HEK293 (cell line): ENCODE results near the gene SLC22A16.
A peak's percentile ranks its signal among the peaks of the same experiment; 100 is the strongest.
"Not testable (repeated sequence)": the region's sequence is repeated elsewhere in the genome, so short reads cannot be mapped to it uniquely, and the experiment has no call there.

Experiments used
- CTCF ChIA-PET: fragments of 350-600 bp; formaldehyde crosslinking; extraction: SDS; loops from one replicate; lab custom pipeline; 2021; ENCODE audit warnings: antibody characterized with exemption; lab: Yijun Ruan, JAX
- POLR2A ChIA-PET: fragments of 300-600 bp; formaldehyde crosslinking; extraction: SDS; loops from one replicate; lab custom pipeline; 2020; ENCODE audit warnings: antibody characterized with exemption, inconsistent platforms; lab: Yijun Ruan, JAX
- H3K27ac ChIP-seq: fragments of 200-500 bp; sonication (Bioruptor generic); 2 replicates; pipeline ENCODE4 v1.5.1; 2014; ENCODE audit warnings: low read depth, low read length, control low read depth, inconsistent platforms; ENCODE audit errors: extremely low read depth
- H3K36me3 ChIP-seq, 2 experiments: fragments of 200-500 bp in 1 of 2; sonication (Bioruptor generic) in 1 of 2; 1 replicate in 1 of 2; 2 replicates in 1 of 2; pipeline ENCODE4 v1.5.1; 2014 to 2017; ENCODE audit warnings: inconsistent platforms in 2 of 2, low read length in 2 of 2; ENCODE audit not compliant: control insufficient read depth in 2 of 2, insufficient read depth in 1 of 2
- H3K4me1 ChIP-seq: fragments of 200-500 bp; sonication (Bioruptor generic); 2 replicates; pipeline ENCODE4 v1.5.1; 2014; ENCODE audit warnings: mild to moderate bottlenecking, low read length, inconsistent platforms; ENCODE audit not compliant: control insufficient read depth, insufficient read depth
- H3K4me3 ChIP-seq: 2 replicates; pipeline ENCODE4 v1.5.1; 2011; ENCODE audit warnings: low read depth, mild to moderate bottlenecking, control low read depth, low read length, moderate library complexity
- H3K9me3 ChIP-seq: fragments of 200-500 bp; sonication (Bioruptor generic); 2 replicates; pipeline ENCODE4 v1.5.1; 2014; ENCODE audit warnings: low read depth, low read length, inconsistent platforms; ENCODE audit not compliant: control insufficient read depth, insufficient read depth
- GLI2 ChIP-seq: fragments of 450-650 bp; formaldehyde crosslinking; IDR thresholded peaks from 2 replicates; pipeline ENCODE4; 2017; ENCODE audit warnings: missing biosample characterization, missing genetic modification characterization, low read depth, borderline replicate concordance
- KLF16 ChIP-seq: fragments of 450-650 bp; formaldehyde crosslinking; IDR thresholded peaks from 2 replicates; pipeline ENCODE4 v1.5.1; 2017; ENCODE audit warnings: missing biosample characterization, missing genetic modification characterization
- MEIS1 ChIP-seq: sonication (generic); formaldehyde crosslinking; IDR thresholded peaks from 2 replicates; pipeline ENCODE4 v1.8.1; 2022; ENCODE audit warnings: missing genetic modification reagents, mild to moderate bottlenecking, borderline replicate concordance
- SETDB1 ChIP-seq: IDR thresholded peaks from one replicate; pipeline ENCODE4 v1.6.1; 2017; ENCODE audit warnings: mild to moderate bottlenecking, low read length, moderate library complexity, mixed read lengths; ENCODE audit not compliant: insufficient read length
- SP7 ChIP-seq: fragments of 450-650 bp; formaldehyde crosslinking; IDR thresholded peaks from 2 replicates; pipeline ENCODE4 v1.5.1; 2016; ENCODE audit warnings: missing biosample characterization, missing genetic modification characterization
- ZBTB49 ChIP-seq: fragments of 450-650 bp; formaldehyde crosslinking; IDR thresholded peaks from 2 replicates; pipeline ENCODE4 v1.5.1; 2016; ENCODE audit warnings: missing biosample characterization, missing genetic modification characterization, low read depth
- ZNF18 ChIP-seq: fragments of 450-650 bp; formaldehyde crosslinking; IDR thresholded peaks from 2 replicates; pipeline ENCODE4 v1.5.1; 2016; ENCODE audit warnings: missing biosample characterization, missing genetic modification characterization
- ZNF350 ChIP-seq: fragments of 450-650 bp; formaldehyde crosslinking; IDR thresholded peaks from 2 replicates; pipeline ENCODE4 v1.5.0; 2017; ENCODE audit warnings: missing biosample characterization, mild to moderate bottlenecking, missing genetic modification characterization
- ZNF394 ChIP-seq: fragments of 450-650 bp; formaldehyde crosslinking; IDR thresholded peaks from 2 replicates; pipeline ENCODE4 v1.5.1; 2016; ENCODE audit warnings: missing biosample characterization, missing genetic modification characterization, mild to moderate bottlenecking, moderate library complexity, borderline replicate concordance
- ZNF433 ChIP-seq: fragments of 450-650 bp; formaldehyde crosslinking; IDR thresholded peaks from 2 replicates; pipeline ENCODE4 v1.5.1; 2016; ENCODE audit warnings: missing biosample characterization, missing genetic modification characterization, low read depth
- ZNF488 ChIP-seq: fragments of 450-650 bp; formaldehyde crosslinking; IDR thresholded peaks from 2 replicates; pipeline ENCODE4 v1.5.1; 2016; ENCODE audit warnings: missing biosample characterization, missing genetic modification characterization
- ZNF529 ChIP-seq: fragments of 450-650 bp; formaldehyde crosslinking; IDR thresholded peaks from 2 replicates; pipeline ENCODE4 v1.5.1; 2017; ENCODE audit warnings: missing genetic modification characterization, missing biosample characterization; ENCODE audit not compliant: insufficient replicate concordance
- ZNF560 ChIP-seq: fragments of 450-650 bp; formaldehyde crosslinking; IDR thresholded peaks from 2 replicates; pipeline ENCODE4 v1.5.1; 2017; ENCODE audit warnings: missing biosample characterization, missing genetic modification characterization, borderline replicate concordance
- ZNF704 ChIP-seq: fragments of 450-650 bp; formaldehyde crosslinking; IDR thresholded peaks from 2 replicates; pipeline ENCODE4 v1.5.1; 2016; ENCODE audit warnings: missing biosample characterization, missing genetic modification characterization
- ZNF747 ChIP-seq: fragments of 450-650 bp; formaldehyde crosslinking; IDR thresholded peaks from 2 replicates; pipeline ENCODE4 v1.5.1; 2016; ENCODE audit warnings: missing biosample characterization, missing genetic modification characterization
- ZNF777 ChIP-seq: fragments of 450-650 bp; formaldehyde crosslinking; IDR thresholded peaks from 2 replicates; pipeline ENCODE4 v1.5.1; 2017; ENCODE audit warnings: missing biosample characterization, missing genetic modification characterization, borderline replicate concordance

SLC22A16 gene

GRCh38 chr6:110459137-110459536 is 17.3 kb downstream of the SLC22A16 start (continued):
- TF ChIP-seq ZBTB49: no peak

- POLR2A ChIA-PET: no interaction called here
- CTCF ChIA-PET: interaction anchor here (0.6 to 2.2 kb wide), 3 partner anchors 13 to 60 kb away, joined by 3 to 5 read pairs (median 3); no protein-coding TSS in a partner anchor
- no peaks in the 10 kb centered on the region for H3K36me3 ChIP-seq
- no peak overlapping the region for H3K4me3 ChIP-seq
- no peaks in the 10 kb centered on the region for H3K4me1 ChIP-seq
- no peaks in the 10 kb centered on the region for H3K9me3 ChIP-seq
- H3K27ac ChIP-seq: no peak overlapping the region
- no peak for TF ChIP-seq ZNF747 (tag by site-specific recombination)
- no peak for TF ChIP-seq ZNF777 (tag by site-specific recombination)
- TF ChIP-seq ZNF488: no peak
- TF ChIP-seq ZNF560 (tag by site-specific recombination): no peak
- no peak for TF ChIP-seq ZNF704 (tag by site-specific recombination)
- TF ChIP-seq ZNF394 (tag by site-specific recombination): no peak
- no peak for TF ChIP-seq MEIS1 (CRISPR knock-in tag)
- TF ChIP-seq, all 188 proteins: peak for 0
Measured at GRCh38 chr6:110458476-110458875, 17.9 kb downstream of the SLC22A16 start.

GRCh38 chr6:110457567-110458175 is 18.7 kb downstream of the SLC22A16 start:
- H3K36me3 ChIP-seq, H3K27ac ChIP-seq, H3K4me1 ChIP-seq, H3K9me3 ChIP-seq, H3K4me3 ChIP-seq, POLR2A ChIA-PET: not testable (repeated sequence)
- 0 out of 2 replicates have a peak, but pooled peaks have one; percentile 43 for TF ChIP-seq ZNF18
- CTCF ChIA-PET: interaction anchor here (0.6 to 2.2 kb wide), 4 partner anchors 9 to 60 kb away, joined by 3 to 5 read pairs (median 4); no protein-coding TSS in a partner anchor

- CTCF ChIA-PET: interaction anchor here (0.6 to 2.2 kb wide), 5 partner anchors 10 to 67 kb away, joined by 3 to 6 read pairs (median 3); no protein-coding TSS in a partner anchor
- POLR2A ChIA-PET: interaction anchor here (0.6 kb wide), 1 partner anchor 512 kb away, joined by 3 read pairs; no protein-coding TSS in a partner anchor
Measured at GRCh38 chr6:110456694-110457093, 19.7 kb downstream of the SLC22A16 start.

More at GRCh38 chr6:110456694-110457093, 19.7 kb downstream of the SLC22A16 start:
- Histone ChIP-seq H3K4me3 (no peak overlapping the region), H3K36me3 (no peaks in the 10 kb centered on the region), H3K9me3 (no peaks in the 10 kb centered on the region), H3K27ac (no peak overlapping the region), H3K4me1 (no peaks in the 10 kb centered on the region)
- TF ChIP-seq ZNF350 (tag by site-specific recombination): no peak
- TF ChIP-seq KLF16: no peak
- no peak for TF ChIP-seq GLI2
- no peak for TF ChIP-seq SETDB1
- TF ChIP-seq ZNF747 (tag by site-specific recombination): no peak
- TF ChIP-seq SP7: no peak
- no peak for TF ChIP-seq ZNF433 (tag by site-specific recombination)
- no peak for TF ChIP-seq ZNF529 (tag by site-specific recombination)
- TF ChIP-seq, all 188 proteins: peak for 0
